Adrenal gland (tissue), 5 donors: ENCODE data around the gene TRAPPC12.

Source experiments
- POLR2A ChIP-seq, 2 donors: fragments of 450-650 bp; IDR thresholded peaks; one replicate each; pipeline ENCODE4 v1.6.1; 2017; ENCODE audit warnings: antibody characterized with exemption in 2 of 2, mild to moderate bottlenecking in 2 of 2, moderate library complexity in 1 of 2
- TF ChIP-seq, protein P1 (sequence below), 6 experiments: fragments of 450-650 bp in 4 of 6; fragments of 200-600 bp in 2 of 6; sonication (generic) in 1 of 6; IDR thresholded peaks; 1 replicate in 5 of 6; 2 replicates in 1 of 6; pipeline versions ENCODE4 v1.5.1 to v1.8.0; 2016 to 2021; ENCODE audit warnings: antibody characterized with exemption in 6 of 6, mild to moderate bottlenecking in 2 of 6, moderate library complexity in 1 of 6
- donor health status: DM: no; HTN: no; CAD: no.

DNA sequence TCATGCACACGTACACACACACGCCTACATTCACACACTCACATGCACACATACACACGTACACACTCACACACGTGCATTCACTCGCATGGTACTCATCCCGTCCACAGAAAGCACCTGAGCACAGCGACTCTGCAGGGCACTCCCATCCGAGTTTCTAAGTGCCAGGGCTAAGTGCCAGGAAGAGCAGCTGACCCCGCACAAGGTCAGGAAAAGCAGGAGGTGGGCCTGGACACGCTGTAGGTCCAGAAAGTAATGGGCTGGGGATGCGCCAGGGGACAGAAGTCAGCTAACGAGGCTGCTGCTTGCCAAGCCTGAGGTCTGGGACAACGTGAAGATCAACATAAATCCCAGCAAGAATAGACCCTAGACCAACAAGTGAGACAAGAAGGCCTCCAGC is 124.0 kb downstream of the TRAPPC12 start:
- TF ChIP-seq, protein P1, sequence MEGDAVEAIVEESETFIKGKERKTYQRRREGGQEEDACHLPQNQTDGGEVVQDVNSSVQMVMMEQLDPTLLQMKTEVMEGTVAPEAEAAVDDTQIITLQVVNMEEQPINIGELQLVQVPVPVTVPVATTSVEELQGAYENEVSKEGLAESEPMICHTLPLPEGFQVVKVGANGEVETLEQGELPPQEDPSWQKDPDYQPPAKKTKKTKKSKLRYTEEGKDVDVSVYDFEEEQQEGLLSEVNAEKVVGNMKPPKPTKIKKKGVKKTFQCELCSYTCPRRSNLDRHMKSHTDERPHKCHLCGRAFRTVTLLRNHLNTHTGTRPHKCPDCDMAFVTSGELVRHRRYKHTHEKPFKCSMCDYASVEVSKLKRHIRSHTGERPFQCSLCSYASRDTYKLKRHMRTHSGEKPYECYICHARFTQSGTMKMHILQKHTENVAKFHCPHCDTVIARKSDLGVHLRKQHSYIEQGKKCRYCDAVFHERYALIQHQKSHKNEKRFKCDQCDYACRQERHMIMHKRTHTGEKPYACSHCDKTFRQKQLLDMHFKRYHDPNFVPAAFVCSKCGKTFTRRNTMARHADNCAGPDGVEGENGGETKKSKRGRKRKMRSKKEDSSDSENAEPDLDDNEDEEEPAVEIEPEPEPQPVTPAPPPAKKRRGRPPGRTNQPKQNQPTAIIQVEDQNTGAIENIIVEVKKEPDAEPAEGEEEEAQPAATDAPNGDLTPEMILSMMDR (IDR thresholded peaks at IDR 0.05), result no peak
- no peak for TF ChIP-seq POLR2A (IDR thresholded peaks at IDR 0.05)
